Measurements from ENCODE around the gene CRIM1.

Gene CRIM1

GRCh38 chr2:36450466-36451196, 95.1 kb downstream of the CRIM1 start:
- no peak for TF ChIP-seq EZH2phosphoT487 (IDR thresholded peaks at IDR 0.05; ENCODE audit: borderline replicate concordance)
- TF ChIP-seq, protein P1, sequence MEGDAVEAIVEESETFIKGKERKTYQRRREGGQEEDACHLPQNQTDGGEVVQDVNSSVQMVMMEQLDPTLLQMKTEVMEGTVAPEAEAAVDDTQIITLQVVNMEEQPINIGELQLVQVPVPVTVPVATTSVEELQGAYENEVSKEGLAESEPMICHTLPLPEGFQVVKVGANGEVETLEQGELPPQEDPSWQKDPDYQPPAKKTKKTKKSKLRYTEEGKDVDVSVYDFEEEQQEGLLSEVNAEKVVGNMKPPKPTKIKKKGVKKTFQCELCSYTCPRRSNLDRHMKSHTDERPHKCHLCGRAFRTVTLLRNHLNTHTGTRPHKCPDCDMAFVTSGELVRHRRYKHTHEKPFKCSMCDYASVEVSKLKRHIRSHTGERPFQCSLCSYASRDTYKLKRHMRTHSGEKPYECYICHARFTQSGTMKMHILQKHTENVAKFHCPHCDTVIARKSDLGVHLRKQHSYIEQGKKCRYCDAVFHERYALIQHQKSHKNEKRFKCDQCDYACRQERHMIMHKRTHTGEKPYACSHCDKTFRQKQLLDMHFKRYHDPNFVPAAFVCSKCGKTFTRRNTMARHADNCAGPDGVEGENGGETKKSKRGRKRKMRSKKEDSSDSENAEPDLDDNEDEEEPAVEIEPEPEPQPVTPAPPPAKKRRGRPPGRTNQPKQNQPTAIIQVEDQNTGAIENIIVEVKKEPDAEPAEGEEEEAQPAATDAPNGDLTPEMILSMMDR (conservative IDR thresholded peaks at IDR 0.05; ENCODE audit: low read length): no peak
- no peaks in the 10 kb centered on the region for H3K9me3 ChIP-seq (ENCODE audit: insufficient read depth, low read depth, low read length)
- H3K79me2 ChIP-seq (ENCODE audit: insufficient read depth, low read length): no peaks in the 10 kb centered on the region
- H3K36me3 ChIP-seq (ENCODE audit: insufficient read depth, low read length): no peaks in the 10 kb centered on the region
- no peak overlapping the region for H2AFZ ChIP-seq (ENCODE audit: low read length)
- no peak overlapping the region for H3K4me3 ChIP-seq (ENCODE audit: low read length, poor library complexity, severe bottlenecking)
- no peaks in the 10 kb centered on the region for H3F3A ChIP-seq (ENCODE audit: low read depth)
- H3K27me3 ChIP-seq (ENCODE audit: insufficient read depth, low read length, poor library complexity, severe bottlenecking): no peaks in the 10 kb centered on the region
- H4K20me1 ChIP-seq (ENCODE audit: insufficient read depth, low read length, poor library complexity, severe bottlenecking): no peaks in the 10 kb centered on the region
- no peaks in the 10 kb centered on the region for H3K9me2 ChIP-seq (replicated peaks; ENCODE audit: low read depth, low read length)
- no peaks in the 10 kb centered on the region for H3K4me1 ChIP-seq (ENCODE audit: insufficient read depth, low read length, poor library complexity, severe bottlenecking)
- H3K4me2 ChIP-seq (ENCODE audit: low read depth, low read length, poor library complexity, severe bottlenecking): no peak overlapping the region
- H3K9ac ChIP-seq (ENCODE audit: low read depth, low read length, poor library complexity, severe bottlenecking): no peak overlapping the region

DNA sequence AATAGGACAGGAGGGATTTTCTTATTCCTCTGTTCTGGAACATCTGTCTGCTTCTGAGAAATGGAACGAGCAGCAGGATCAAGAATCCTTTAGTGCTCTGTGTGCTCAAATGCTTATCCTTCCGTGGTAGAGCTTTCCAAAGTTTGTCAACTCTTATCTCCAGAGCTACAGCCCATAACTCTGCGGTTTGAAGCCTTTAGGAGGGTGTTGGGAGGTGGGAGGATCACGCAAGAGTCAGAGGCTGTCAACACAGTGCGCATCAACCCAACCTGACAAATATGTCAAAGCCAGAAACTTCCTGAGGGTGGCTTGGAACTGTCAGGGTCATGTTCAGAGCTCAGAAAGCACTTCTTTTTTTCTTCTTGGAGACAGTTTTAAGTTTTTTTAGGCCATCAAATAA, 95.9 kb downstream of the CRIM1 start:
- Histone ChIP-seq H3K9ac (ENCODE audit: low read depth, low read length, poor library complexity, severe bottlenecking) (no peak overlapping the region), H3K27me3 (ENCODE audit: insufficient read depth, low read length, poor library complexity, severe bottlenecking) (no peaks in the 10 kb centered on the region), H2AFZ (ENCODE audit: low read length) (no peak overlapping the region), H3K4me1 (ENCODE audit: insufficient read depth, low read length, poor library complexity, severe bottlenecking) (no peaks in the 10 kb centered on the region), H3F3A (ENCODE audit: low read depth) (no peaks in the 10 kb centered on the region), H3K36me3 (ENCODE audit: insufficient read depth, low read length) (no peaks in the 10 kb centered on the region), H3K9me2 (replicated peaks; ENCODE audit: low read depth, low read length) (no peaks in the 10 kb centered on the region), H3K4me2 (ENCODE audit: low read depth, low read length, poor library complexity, severe bottlenecking) (no peak overlapping the region), H3K4me3 (ENCODE audit: low read length, poor library complexity, severe bottlenecking) (no peak overlapping the region), H3K79me2 (ENCODE audit: insufficient read depth, low read length) (no peaks in the 10 kb centered on the region), H3K9me3 (ENCODE audit: insufficient read depth, low read depth, low read length) (no peaks in the 10 kb centered on the region), H4K20me1 (ENCODE audit: insufficient read depth, low read length, poor library complexity, severe bottlenecking) (no peaks in the 10 kb centered on the region)
- TF ChIP-seq, protein P1 (conservative IDR thresholded peaks at IDR 0.05; ENCODE audit: low read length): no peak
- no peak for TF ChIP-seq EZH2phosphoT487 (IDR thresholded peaks at IDR 0.05; ENCODE audit: borderline replicate concordance)

- no peaks in the 10 kb centered on the region for H3K4me1 ChIP-seq (ENCODE audit: insufficient read depth, low read length, poor library complexity, severe bottlenecking)
- no peak overlapping the region for H3K4me2 ChIP-seq (ENCODE audit: low read depth, low read length, poor library complexity, severe bottlenecking)
Observed at GRCh38 chr2:36452260-36452659, 96.7 kb downstream of the CRIM1 start.

More at GRCh38 chr2:36452260-36452659, 96.7 kb downstream of the CRIM1 start:
- Histone ChIP-seq H3K9me2 (replicated peaks; ENCODE audit: low read depth, low read length) (no peaks in the 10 kb centered on the region), H4K20me1 (ENCODE audit: insufficient read depth, low read length, poor library complexity, severe bottlenecking) (no peaks in the 10 kb centered on the region), H3K27me3 (ENCODE audit: insufficient read depth, low read length, poor library complexity, severe bottlenecking) (no peaks in the 10 kb centered on the region), H3K9me3 (ENCODE audit: insufficient read depth, low read depth, low read length) (no peaks in the 10 kb centered on the region), H3F3A (ENCODE audit: low read depth) (no peaks in the 10 kb centered on the region), H3K4me3 (ENCODE audit: low read length, poor library complexity, severe bottlenecking) (no peak overlapping the region), H3K9ac (ENCODE audit: low read depth, low read length, poor library complexity, severe bottlenecking) (no peak overlapping the region), H3K79me2 (ENCODE audit: insufficient read depth, low read length) (no peaks in the 10 kb centered on the region), H3K36me3 (ENCODE audit: insufficient read depth, low read length) (no peaks in the 10 kb centered on the region), H2AFZ (ENCODE audit: low read length) (no peak overlapping the region)
- TF ChIP-seq, protein P1 (conservative IDR thresholded peaks at IDR 0.05; ENCODE audit: low read length): no peak
- no peak for TF ChIP-seq EZH2phosphoT487 (IDR thresholded peaks at IDR 0.05; ENCODE audit: borderline replicate concordance)

Measured in Loucy (cell line).